Stomach (tissue), 4 donors: ENCODE data around the gene TTC9.

ENCODE experiments used
- EP300 ChIP-seq: sonication (generic); formaldehyde crosslinking; IDR thresholded peaks from one replicate; pipeline ENCODE4 v1.6.1; 2017; ENCODE audit warnings: antibody characterized with exemption
- TF ChIP-seq, protein P1 (sequence below), 7 experiments: fragments of 450-650 bp in 4 of 7; fragments of 200-600 bp in 3 of 7; sonication (generic) in 3 of 7; IDR thresholded peaks; one replicate each; pipeline ENCODE4 v1.5.1; 2016 to 2019; ENCODE audit warnings: antibody characterized with exemption in 7 of 7, control low read depth in 2 of 7, mild to moderate bottlenecking in 1 of 7

DNA sequence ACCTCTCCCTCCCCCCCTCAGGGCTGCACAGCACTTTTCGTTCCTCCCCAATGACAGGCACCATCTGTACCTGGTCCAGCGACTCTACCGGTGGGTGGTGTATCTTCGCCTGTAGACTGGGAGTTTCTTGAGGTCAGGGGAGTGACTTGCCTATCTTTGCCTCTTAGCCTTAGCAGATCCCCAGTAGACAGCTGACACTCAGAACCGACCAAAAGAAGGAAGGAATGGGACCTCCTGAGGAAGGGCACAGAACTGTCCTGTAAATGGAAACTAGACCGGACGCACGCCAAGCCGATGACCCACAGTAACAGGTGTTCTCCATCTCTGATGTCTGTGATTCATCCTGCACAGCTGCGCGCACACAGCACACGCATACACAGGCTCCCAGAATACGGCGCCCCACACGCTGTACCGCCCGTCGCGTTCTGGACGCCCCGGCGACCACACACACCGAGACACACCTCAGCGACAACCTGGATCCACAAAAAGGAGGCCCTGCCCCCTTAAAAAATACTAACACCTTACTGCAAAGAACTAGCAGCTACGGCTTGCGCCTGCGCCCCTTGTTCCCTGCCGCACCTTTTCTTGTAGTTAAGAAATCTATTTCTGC lies 673 bp upstream of the TTC9 start:
- TF ChIP-seq, protein P1, sequence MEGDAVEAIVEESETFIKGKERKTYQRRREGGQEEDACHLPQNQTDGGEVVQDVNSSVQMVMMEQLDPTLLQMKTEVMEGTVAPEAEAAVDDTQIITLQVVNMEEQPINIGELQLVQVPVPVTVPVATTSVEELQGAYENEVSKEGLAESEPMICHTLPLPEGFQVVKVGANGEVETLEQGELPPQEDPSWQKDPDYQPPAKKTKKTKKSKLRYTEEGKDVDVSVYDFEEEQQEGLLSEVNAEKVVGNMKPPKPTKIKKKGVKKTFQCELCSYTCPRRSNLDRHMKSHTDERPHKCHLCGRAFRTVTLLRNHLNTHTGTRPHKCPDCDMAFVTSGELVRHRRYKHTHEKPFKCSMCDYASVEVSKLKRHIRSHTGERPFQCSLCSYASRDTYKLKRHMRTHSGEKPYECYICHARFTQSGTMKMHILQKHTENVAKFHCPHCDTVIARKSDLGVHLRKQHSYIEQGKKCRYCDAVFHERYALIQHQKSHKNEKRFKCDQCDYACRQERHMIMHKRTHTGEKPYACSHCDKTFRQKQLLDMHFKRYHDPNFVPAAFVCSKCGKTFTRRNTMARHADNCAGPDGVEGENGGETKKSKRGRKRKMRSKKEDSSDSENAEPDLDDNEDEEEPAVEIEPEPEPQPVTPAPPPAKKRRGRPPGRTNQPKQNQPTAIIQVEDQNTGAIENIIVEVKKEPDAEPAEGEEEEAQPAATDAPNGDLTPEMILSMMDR (IDR thresholded peaks at IDR 0.05): no peak
- no peak for TF ChIP-seq EP300
